Smooth muscle cell of the coronary artery (primary cell): ENCODE results near the gene DPF3. TPM values are rescaled to one million over a fixed set of nuclear protein-coding genes. Genes with fewer than 3 reads are reported as not detected.

Experiments used
- total RNA-seq: library from RNA; depleted of rRNA; stranded (reverse); fragments of >200 nt; gene quantifications from 2 replicates; pipeline ENCODE4 v1.2.3, GENCODE V29; 2014; ENCODE audit warnings: low replicate concordance

DPF3 gene
- total RNA-seq: 2.0 and 8.9 TPM in 2 replicates

DNA sequence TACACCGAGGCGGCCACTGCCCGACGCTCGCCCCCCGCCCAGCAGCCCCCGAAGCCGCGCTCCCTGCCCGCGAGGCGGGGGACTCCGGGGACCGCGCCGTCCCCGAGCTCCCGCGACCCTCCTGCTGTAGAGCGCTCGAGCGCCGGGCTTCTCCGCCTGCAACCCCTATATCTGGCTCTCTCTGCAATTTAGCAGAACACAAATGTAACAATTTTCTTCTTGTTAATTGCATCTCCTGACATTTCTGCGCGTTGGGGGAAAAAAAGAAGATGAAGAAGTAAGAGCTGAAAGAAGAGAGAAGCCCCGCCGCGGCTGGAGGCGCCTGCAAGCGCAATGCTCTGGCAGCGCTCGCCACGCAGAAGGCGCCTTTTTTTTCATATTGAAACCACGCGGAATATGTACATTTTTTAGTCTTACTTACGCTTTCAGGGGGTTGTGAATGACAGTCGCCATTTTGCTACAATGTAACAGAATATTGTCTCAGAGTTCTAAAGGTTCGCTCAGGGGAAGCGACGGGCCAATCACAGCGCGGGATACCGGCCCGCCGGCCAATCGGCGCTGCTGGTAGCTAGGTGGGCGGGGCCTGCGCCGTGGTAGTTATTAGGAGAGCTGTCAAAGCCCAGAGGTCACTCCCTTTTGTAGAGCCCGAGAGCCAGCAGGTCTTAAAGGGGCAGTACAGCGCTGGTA lies at the start of gene DPF3:
Gene DPF3, minus strand, starts transcription at position 466 of the 687 bp plus-strand sequence. Its CDS starts 13 bp downstream, at position 453.

DNA sequence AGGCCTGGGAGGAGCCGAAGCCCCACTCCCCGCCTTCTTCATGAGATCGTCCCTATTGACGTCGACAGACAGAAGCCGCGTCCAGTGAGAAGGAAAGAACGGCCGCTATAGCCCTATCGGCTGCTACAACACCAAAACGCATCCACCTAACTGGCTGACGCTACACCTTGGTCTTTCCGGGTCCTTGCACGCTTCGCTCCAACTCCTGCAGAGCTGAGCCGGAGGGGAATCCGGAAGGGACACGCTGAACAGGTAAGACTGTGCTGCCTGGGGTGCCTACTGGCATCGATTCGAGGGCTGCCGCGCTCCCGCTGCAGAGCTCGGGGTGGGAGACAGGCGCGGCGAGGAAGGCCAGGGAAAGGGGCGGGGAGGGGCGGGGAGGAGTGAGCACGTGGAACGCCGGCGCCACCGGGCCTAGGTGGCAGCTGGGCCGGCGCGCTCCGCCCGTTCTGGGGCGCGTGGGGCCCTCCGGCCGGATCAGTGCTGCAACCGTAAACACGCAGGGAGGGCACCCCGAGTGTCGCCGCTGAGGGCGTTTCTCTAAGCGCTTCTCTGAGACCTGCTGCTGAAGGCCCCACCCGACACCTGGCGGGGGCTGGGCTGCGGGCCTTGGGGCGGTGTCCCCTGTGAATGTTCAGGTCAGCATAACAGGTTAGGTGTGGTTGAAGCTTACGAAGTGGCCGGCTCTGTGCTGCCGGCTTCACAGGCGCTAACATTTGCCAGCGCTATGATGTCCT lies 32.6 kb upstream of the DPF3 start, which contains the start of gene DCAF4:
Gene DCAF4, plus strand, starts transcription at position 173 of the 737 bp plus-strand sequence. CDS start 11,515 bp downstream, outside the sequence.

Other genes starting within 250 kb of the DPF3 start
- 8.2 and 15.0 TPM in 2 replicates for gene DCAF4, start 32.4 kb upstream of the DPF3 start, total RNA-seq
- 13.3 and 34.3 TPM in 2 replicates for gene ZFYVE1, start 133.0 kb upstream of the DPF3 start, total RNA-seq
- gene RBM25, start 164.4 kb upstream of the DPF3 start, total RNA-seq: 22.6 and 22.7 TPM in 2 replicates
- 36.3 and 63.4 TPM in 2 replicates for gene PSEN1, start 242.4 kb upstream of the DPF3 start, total RNA-seq